SK-N-SH (cell line): ENCODE measurements around the gene DDX17.

Experiments used
- CTCF ChIP-seq: fragments of 200-600 bp; sonication (generic); IDR thresholded peaks from 2 replicates; pipeline ENCODE4 v1.6.1; 2017; ENCODE audit warnings: antibody characterized with exemption, mild to moderate bottlenecking, moderate library complexity
- ELF1 ChIP-seq: IDR thresholded peaks from 2 replicates; pipeline ENCODE4 v1.4.0; 2012
- EP300 ChIP-seq, 2 experiments: IDR thresholded peaks; 2 replicates each; pipeline versions ENCODE4 v1.4.0 to v1.6.1; 2012; ENCODE audit warnings: borderline replicate concordance in 1 of 2, low read depth in 1 of 2, low read length in 1 of 2
- GABPA ChIP-seq: IDR thresholded peaks from 2 replicates; pipeline ENCODE4 v1.4.0; 2012; ENCODE audit warnings: low read depth, mild to moderate bottlenecking
- MAX ChIP-seq: IDR thresholded peaks from 2 replicates; pipeline ENCODE4 v1.4.0; 2012; ENCODE audit warnings: low read depth
- NRF1 ChIP-seq: IDR thresholded peaks from 2 replicates; pipeline ENCODE4 v1.6.1; 2012; ENCODE audit warnings: low read depth, mild to moderate bottlenecking, low read length
- PBX3 ChIP-seq: IDR thresholded peaks from 2 replicates; pipeline ENCODE4; 2012
- POLR2AphosphoS5 ChIP-seq: IDR thresholded peaks from 2 replicates; pipeline ENCODE4 v1.6.1; 2012; ENCODE audit warnings: low read depth, low read length
- TAF1 ChIP-seq: IDR thresholded peaks from 2 replicates; pipeline ENCODE4 v1.6.1; 2012; ENCODE audit warnings: low read depth, mild to moderate bottlenecking, low read length, moderate library complexity, borderline replicate concordance
- YY1 ChIP-seq: IDR thresholded peaks from 2 replicates; pipeline ENCODE4 v1.4.0; 2012; ENCODE audit warnings: low read depth, mild to moderate bottlenecking

GRCh38 chr22:38455076-38455529, 51.0 kb downstream of the DDX17 start, which contains the start of gene KCNJ4:
- TF ChIP-seq NRF1 (no peak), PBX3 (no peak), GABPA (no peak), CTCF (no peak), EP300 (IDR thresholded peaks at IDR 0.05; ENCODE audit: borderline replicate concordance in 1 of 2, low read depth in 1 of 2, low read length in 1 of 2) (no peak), POLR2AphosphoS5 (no peak), MAX (no peak), ELF1 (no peak), YY1 (no peak), TAF1 (no peak)
